GM12878 (cell line): Measurements from ENCODE around the gene RNPEP. TPM values are rescaled to one million over a fixed set of nuclear protein-coding genes. Genes with fewer than 3 reads are reported as not detected.

Source experiments
- ATAC-seq: fragments of 200-7000 bp; cut with Tn5 transposase; 3 replicates; pipeline ENCODE4 v1.9.1; 2020; ENCODE audit warnings: mild to moderate bottlenecking, moderate library complexity
- BruUV-seq: library from RNA; stranded (reverse); fragments of 400-500 nt; replicated peaks from 2 replicates; lab custom pipeline; 2021; lab: Mats Ljungman, UMichigan
- CTCF ChIA-PET: fragments of 300-600 bp; sonication (Branson Sonifier 250); formaldehyde crosslinking; extraction: SDS; loops from one replicate; lab custom pipeline; 2021; ENCODE audit warnings: inconsistent platforms; lab: Yijun Ruan, JAX
- POLR2A ChIA-PET: fragments of 350-600 bp; formaldehyde crosslinking; extraction: SDS; loops from one replicate; lab custom pipeline; 2021; ENCODE audit warnings: inconsistent platforms; lab: Charles Lee
- RAD21 ChIA-PET: fragments of 300-600 bp; sonication (Branson Sonifier 250); formaldehyde crosslinking; loops from one replicate; lab custom pipeline; 2023; ENCODE audit warnings: antibody characterized with exemption; ENCODE audit not compliant: unreplicated experiment; lab: Charles Lee
- SMC1A ChIA-PET: fragments of 300-600 bp; sonication (Branson Sonifier 250); formaldehyde crosslinking; loops from one replicate; lab custom pipeline; 2023; ENCODE audit not compliant: unreplicated experiment, uncharacterized antibody; lab: Charles Lee
- DNase-seq: peaks from one replicate; pipeline ENCODE4 v3.0.0-alpha.2; 2011; ENCODE audit warnings: low read depth, low spot score
- FAIRE-seq: peaks from 3 replicates; lab custom pipeline; 2011; peaks lifted over from hg19 to GRCh38; lab: Jason Lieb, UNC
- H2AFZ ChIP-seq: 2 replicates; pipeline ENCODE4 v1.6.0; 2011; ENCODE audit warnings: low read depth, low read length, control low read depth; ENCODE audit not compliant: control insufficient read depth
- H3K27ac ChIP-seq: 2 replicates; pipeline ENCODE4 v1.5.1; 2011; ENCODE audit warnings: control low read depth; ENCODE audit not compliant: control insufficient read depth, insufficient read depth
- H3K27me3 ChIP-seq, 2 experiments: replicated peaks in 1 of 2; 2 replicates each; pipeline versions ENCODE4 v1.6.0 to v1.6.1; 2011; ENCODE audit warnings: low read length in 1 of 2; ENCODE audit not compliant: control insufficient read depth in 2 of 2, insufficient read depth in 2 of 2
- H3K36me3 ChIP-seq, 2 experiments: 2 replicates each; pipeline ENCODE4 v1.5.1; 2011; ENCODE audit warnings: low read length in 1 of 2; ENCODE audit not compliant: control insufficient read depth in 2 of 2, insufficient read depth in 2 of 2
- H3K4me1 ChIP-seq: 2 replicates; pipeline ENCODE4 v1.6.1; 2011; ENCODE audit warnings: mild to moderate bottlenecking, low read length, moderate library complexity, mixed read lengths; ENCODE audit not compliant: control insufficient read depth, insufficient read depth
- H3K4me2 ChIP-seq: 2 replicates; pipeline ENCODE4 v1.6.0; 2011; ENCODE audit warnings: control low read depth; ENCODE audit not compliant: control insufficient read depth, insufficient read depth
- H3K4me3 ChIP-seq: fragments of 200-600 bp; sonication (generic); 2 replicates; pipeline ENCODE4 v1.5.1; 2016
- H3K79me2 ChIP-seq: 2 replicates; pipeline ENCODE4 v1.6.0; 2011; ENCODE audit warnings: low read length; ENCODE audit not compliant: control insufficient read depth, insufficient read depth
- H3K9ac ChIP-seq: 2 replicates; pipeline ENCODE4 v1.8.0; 2011; ENCODE audit warnings: low read length, control low read depth, mixed read lengths; ENCODE audit not compliant: control insufficient read depth, insufficient read depth
- H3K9me3 ChIP-seq: replicated peaks from 3 replicates; pipeline ENCODE4 v1.5.1; 2011; ENCODE audit warnings: mild to moderate bottlenecking, low read length; ENCODE audit not compliant: control insufficient read depth, insufficient read depth
- H4K20me1 ChIP-seq: 2 replicates; pipeline ENCODE4 v1.6.0; 2011; ENCODE audit not compliant: control insufficient read depth, insufficient read depth
- BRCA1 ChIP-seq: IDR thresholded peaks from 2 replicates; pipeline ENCODE4 v1.6.1; 2011; ENCODE audit warnings: low read depth, low read length, improper control_type of control experiment
- CHD2 ChIP-seq: IDR thresholded peaks from 2 replicates; pipeline ENCODE4 v1.6.1; 2011; ENCODE audit warnings: low read depth, low read length, improper control_type of control experiment, borderline replicate concordance
- FOS ChIP-seq: IDR thresholded peaks from 3 replicates; pipeline ENCODE4 v1.6.1; 2011; ENCODE audit warnings: borderline replicate concordance; ENCODE audit not compliant: insufficient read length; ENCODE audit errors: extremely low read depth
- IRF4 ChIP-seq: IDR thresholded peaks from 2 replicates; pipeline ENCODE4 v1.6.1; 2011; ENCODE audit warnings: low read depth, low read length
- RELA ChIP-seq: fragments of 450-650 bp; IDR thresholded peaks from 2 replicates; pipeline ENCODE4 v1.8.0; 2014; ENCODE audit warnings: borderline replicate concordance; ENCODE audit not compliant: partially characterized antibody
- SMARCA5 ChIP-seq: fragments of 450-650 bp; IDR thresholded peaks from 2 replicates; pipeline ENCODE4 v1.6.1; 2017; ENCODE audit warnings: mild to moderate bottlenecking
- ZNF274 ChIP-seq: IDR thresholded peaks from one replicate; pipeline ENCODE4 v1.8.0; 2011; ENCODE audit not compliant: insufficient read length, insufficient read depth
- WGBS: methylation state at CpG from one replicate; pipeline ENCODE4 v1.1.6; 2016; ENCODE audit warnings: low lambda C conversion rate; ENCODE audit not compliant: insufficient replicate concordance, insufficient coverage; ENCODE audit errors: missing lambda C conversion rate; 5-methylcytosine and 5-hydroxymethylcytosine counted together
- in situ Hi-C: fragments of 300-500 bp; cut with MboI; formaldehyde crosslinking; loops from 9 replicates; pipeline ENCODE4 v1.14.3; 2018; ENCODE audit warnings: mixed read lengths
- intact Hi-C: fragments of 100-400 bp; cut with micrococcal nuclease; formaldehyde crosslinking; loops from one replicate; pipeline ENCODE4 v1.14.2; 2022; ENCODE audit not compliant: unreplicated experiment
- polyA plus RNA-seq, 11 experiments: library from polyadenylated mRNA; depleted of rRNA in 4 of 11; unstranded in 6 of 11; stranded (reverse) in 5 of 11; fragments of >200 nt; fragmentation: Nextera tagmentation in 4 of 11; fragmentation: Illumina TruSeq in 1 of 11; extraction: Ambion mirVana in 4 of 11; extraction: Trizol in 1 of 11; gene quantifications; 1 replicate in 1 of 11; 2 replicates in 10 of 11; pipeline versions ENCODE4 v1.2.1 to v1.2.3, GENCODE V29; 2011 to 2016; ENCODE audit warnings: inconsistent platforms in 2 of 11, missing spikeins in 2 of 11, low read depth in 1 of 11
- total RNA-seq, 4 experiments: library from RNA; depleted of rRNA in 3 of 4; stranded (reverse); fragments of >200 nt in 3 of 4; fragmentation: Illumina TruSeq in 1 of 4; extraction: Trizol in 1 of 4; gene quantifications; 2 replicates each; pipeline versions ENCODE4 v1.2.1 to v1.2.3, GENCODE V29; 2013 to 2021
- TF ChIP-seq, protein P1 (sequence below): fragments of 450-650 bp; IDR thresholded peaks from 2 replicates; pipeline ENCODE4 v1.6.1; 2017; ENCODE audit warnings: mild to moderate bottlenecking, low read depth, inconsistent platforms; ENCODE audit not compliant: poor library complexity, severe bottlenecking

The RNPEP gene
- total and polyA plus RNA-seq, 10 of the 15 experiments (the other 5 are each of a cell fraction or from before 2014, with no cell fraction given) = 18.3 to 68.2 (median 44.6) TPM

DNA sequence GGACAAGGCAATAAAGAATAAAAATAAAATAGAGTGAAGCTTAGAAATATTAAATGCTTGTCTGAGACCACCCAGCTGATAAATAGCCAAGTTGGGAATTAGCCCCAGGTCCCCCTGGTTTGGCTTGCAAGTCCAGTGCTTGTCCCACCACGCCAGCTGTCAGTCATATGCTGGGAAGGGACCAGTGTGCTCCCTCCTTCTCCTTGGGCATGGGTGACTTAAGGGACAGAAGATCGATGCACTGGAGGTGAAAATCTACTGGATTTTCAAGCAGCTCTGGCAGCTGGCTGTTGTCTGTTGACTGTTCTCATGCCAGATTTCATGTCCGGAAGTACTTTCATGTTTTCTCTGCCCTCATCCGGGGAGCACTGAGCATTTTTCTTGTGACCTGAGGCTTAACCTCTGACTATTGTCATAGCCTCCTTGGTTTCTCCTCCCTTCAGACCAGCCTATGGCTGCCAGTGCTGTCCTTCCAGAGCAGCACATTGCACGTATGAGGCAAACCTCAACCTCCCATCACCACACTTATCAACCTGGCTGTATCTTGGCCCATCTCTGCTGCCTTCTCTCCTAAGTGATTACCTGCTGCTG lies 48.5 kb upstream of the RNPEP start:
- Histone ChIP-seq H3K9me3 (no peaks in the 10 kb centered on the region), H2AFZ (no peak overlapping the region), H4K20me1 (no peaks in the 10 kb centered on the region), H3K4me3 (no peak overlapping the region), H3K27ac (no peak overlapping the region), H3K4me1 (no peaks in the 10 kb centered on the region), H3K4me2 (no peak overlapping the region), H3K27me3 (no peaks in the 10 kb centered on the region; a peak in 1 of 4 replicates), H3K9ac (no peak overlapping the region), H3K79me2 (no peaks in the 10 kb centered on the region), H3K36me3 (no peaks in the 10 kb centered on the region)
- BruUV-seq = no TSS peak
- ChIA-PET SMC1A (no interaction called here), POLR2A (no interaction called here), RAD21 (no interaction called here), CTCF (interaction anchor here (1.7 kb wide), 1 partner anchor 184 kb away, joined by 3 read pairs; no protein-coding TSS in a partner anchor)
- WGBS = 40% methylated on average over 5 of the region's 5 CpGs
- in situ Hi-C loops (no loop called here), intact Hi-C loops (no loop called here)
- no peak for DNase-seq
- TF ChIP-seq IRF4 (no peak), RELA (no peak), FOS (no peak), SMARCA5 (no peak), BRCA1 (no peak), ZNF274 (no peak), CHD2 (no peak)
- TF ChIP-seq, protein P1, sequence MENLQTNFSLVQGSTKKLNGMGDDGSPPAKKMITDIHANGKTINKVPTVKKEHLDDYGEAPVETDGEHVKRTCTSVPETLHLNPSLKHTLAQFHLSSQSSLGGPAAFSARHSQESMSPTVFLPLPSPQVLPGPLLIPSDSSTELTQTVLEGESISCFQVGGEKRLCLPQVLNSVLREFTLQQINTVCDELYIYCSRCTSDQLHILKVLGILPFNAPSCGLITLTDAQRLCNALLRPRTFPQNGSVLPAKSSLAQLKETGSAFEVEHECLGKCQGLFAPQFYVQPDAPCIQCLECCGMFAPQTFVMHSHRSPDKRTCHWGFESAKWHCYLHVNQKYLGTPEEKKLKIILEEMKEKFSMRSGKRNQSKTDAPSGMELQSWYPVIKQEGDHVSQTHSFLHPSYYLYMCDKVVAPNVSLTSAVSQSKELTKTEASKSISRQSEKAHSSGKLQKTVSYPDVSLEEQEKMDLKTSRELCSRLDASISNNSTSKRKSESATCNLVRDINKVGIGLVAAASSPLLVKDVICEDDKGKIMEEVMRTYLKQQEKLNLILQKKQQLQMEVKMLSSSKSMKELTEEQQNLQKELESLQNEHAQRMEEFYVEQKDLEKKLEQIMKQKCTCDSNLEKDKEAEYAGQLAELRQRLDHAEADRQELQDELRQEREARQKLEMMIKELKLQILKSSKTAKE = no peak
- ATAC-seq = no peak
- no peak for FAIRE-seq
